Liver (tissue), 3 donors: Measurements from ENCODE around the gene ARHGEF33.

Experiments
- CTCF ChIP-seq: fragments of 150-350 bp; IDR thresholded peaks from 2 replicates; pipeline ENCODE4 v1.5.1; 2017; ENCODE audit warnings: improper control_type of control experiment, low read depth, low read length; ENCODE audit not compliant: missing input control
- JUND ChIP-seq, 2 donors: IDR thresholded peaks; 2 replicates each; pipeline ENCODE4 v1.6.1; 2016; ENCODE audit warnings: antibody characterized with exemption in 2 of 2
- donor health status: healthy.
- donor health status: healthy.

- no peak for TF ChIP-seq CTCF
- TF ChIP-seq JUND (IDR thresholded peaks at IDR 0.05) = no peak
These were observed 68.3 kb downstream of the ARHGEF33 start for GRCh38 chr2:38957972-38958371.
